ENCODE data around the gene CERT1. TPM values are rescaled to one million over a fixed set of nuclear protein-coding genes. Genes with fewer than 3 reads are reported as not detected.

Gene CERT1
- 19.4 to 25.6 TPM (median 22.5 TPM) in 5 replicates for total RNA-seq (2022; extraction: Qiagen RNA extraction)

DNA sequence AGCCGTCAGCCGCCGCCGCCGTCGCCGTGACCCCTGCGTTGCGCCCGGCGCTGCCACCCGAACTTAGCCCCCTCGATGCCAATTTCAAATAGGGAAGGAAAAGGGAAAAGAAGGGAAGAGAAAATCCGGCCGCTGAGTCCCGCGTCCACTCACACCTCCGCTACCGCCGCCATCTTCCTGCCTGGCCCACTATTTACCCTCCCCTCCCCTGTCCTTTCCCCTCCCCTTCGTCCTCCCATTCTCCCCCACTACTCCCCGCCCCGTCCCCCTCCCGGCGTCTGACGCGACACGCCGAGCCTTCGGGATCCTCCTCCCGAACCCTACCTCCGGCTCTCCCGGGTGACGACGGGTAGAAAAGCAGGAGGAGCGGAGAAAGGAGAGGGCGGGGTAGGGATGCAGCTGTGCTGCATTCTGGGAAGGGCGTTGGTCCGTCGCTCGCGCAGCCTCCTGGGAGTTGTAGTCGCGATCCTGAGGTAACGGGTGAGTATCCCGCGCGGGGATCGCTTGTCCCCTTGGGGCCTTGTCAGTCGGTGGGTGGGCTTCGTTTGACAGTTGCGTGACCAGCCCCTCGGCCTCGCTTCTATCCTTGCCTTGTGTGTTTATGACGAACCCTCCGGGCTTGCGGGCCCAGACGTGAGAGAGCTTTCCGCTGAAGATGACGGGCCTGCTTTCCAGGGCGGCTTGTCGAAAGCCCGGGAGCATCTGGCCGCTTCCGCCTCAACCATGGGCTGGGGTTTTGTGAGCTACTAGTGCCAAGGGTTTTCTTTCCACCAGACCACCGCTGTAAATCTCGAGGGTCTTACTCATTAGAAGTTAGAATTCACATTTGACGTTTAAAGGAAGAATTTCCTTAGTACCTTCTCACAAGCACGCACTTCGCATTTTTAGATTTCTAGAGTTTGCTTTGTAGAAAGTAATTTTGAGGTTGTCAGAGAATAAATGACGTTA is at the start of gene CERT1, which contains the start of gene POLK:
CERT1 (minus strand) TSS at position 195 of the 948 bp plus-strand sequence. CDS start 422 bp downstream, outside the sequence.
POLK (plus strand) TSS at position 457 of the 948 bp plus-strand sequence.

DNA sequence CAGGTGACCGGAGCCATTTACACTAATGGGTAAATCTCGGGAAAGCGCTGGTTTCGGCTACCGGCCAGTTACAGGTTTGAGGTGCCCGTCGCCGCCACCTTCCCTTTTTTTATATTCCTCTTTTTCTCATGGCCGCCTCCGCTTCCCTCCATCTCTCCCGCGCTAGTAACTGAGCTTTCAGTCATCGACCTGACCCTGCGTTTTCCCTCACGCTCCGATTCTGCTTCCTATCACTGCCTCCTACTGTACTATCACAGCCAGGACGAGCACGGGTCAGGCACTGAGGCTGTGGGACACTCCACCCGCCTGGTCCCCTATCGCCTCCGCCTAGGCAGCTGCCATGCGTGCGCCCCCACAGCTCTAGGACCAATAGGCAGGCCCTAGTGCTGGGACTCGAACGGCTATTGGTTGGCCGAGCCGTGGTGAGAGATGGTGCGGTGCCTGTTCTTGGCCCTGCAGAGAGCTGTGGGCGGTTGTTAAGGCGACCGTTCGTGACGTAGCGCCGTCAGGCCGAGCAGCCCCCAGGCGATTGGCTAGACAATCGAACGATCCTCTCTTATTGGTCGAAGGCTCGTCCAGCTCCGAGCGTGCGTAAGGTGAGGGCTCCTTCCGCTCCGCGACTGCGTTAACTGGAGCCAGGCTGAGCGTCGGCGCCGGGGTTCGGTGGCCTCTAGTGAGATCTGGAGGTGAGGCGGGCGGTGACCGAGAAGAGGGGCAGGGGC is 174.7 kb downstream of the CERT1 start, which contains the start of gene HMGCR:
HMGCR (plus strand) TSS at position 606 of the 722 bp plus-strand sequence. CDS start 5,386 bp downstream, outside the sequence.

Other genes with a start within 250 kb of the CERT1 start
- gene HMGCR, start 174.4 kb downstream of the CERT1 start, total RNA-seq (2022; extraction: Qiagen RNA extraction), result 23.4 to 28.4 TPM (median 25.6 TPM) in 5 replicates
- 7.3 to 12.6 TPM (median 10.4 TPM) in 5 replicates for gene POLK, start 262 bp upstream of the CERT1 start, total RNA-seq (2022; extraction: Qiagen RNA extraction)
- gene ANKDD1B, start 99.8 kb upstream of the CERT1 start, total RNA-seq (2022; extraction: Qiagen RNA extraction), result 0.13 TPM in 1 of 5 replicates, not detected in the others
- 8.0 to 11.8 TPM (median 10.7 TPM) in 5 replicates for gene POC5, start 205.8 kb upstream of the CERT1 start, total RNA-seq (2022; extraction: Qiagen RNA extraction)